Smooth muscle cell (in vitro differentiated cells): ENCODE measurements around the gene SRD5A1. TPM values are rescaled to one million over a fixed set of nuclear protein-coding genes. Genes with fewer than 3 reads are reported as not detected.

Experiments used
- DNase-seq: peaks from one replicate; lab custom pipeline; 2025; ENCODE audit not compliant: unreplicated experiment; lab: John Stamatoyannopoulos, UW
- H2AFZ ChIP-seq: fragments of 200-600 bp; sonication (generic); 2 replicates; pipeline ENCODE4 v1.6.0; 2016; ENCODE audit warnings: antibody characterized with exemption, low read depth, mild to moderate bottlenecking
- H3F3A ChIP-seq: fragments of 200-600 bp; sonication (generic); 2 replicates; pipeline ENCODE4 v1.6.0; 2017; ENCODE audit warnings: antibody characterized with exemption, low read depth
- H3K27ac ChIP-seq: fragments of 200-600 bp; sonication (generic); 2 replicates; pipeline ENCODE4 v1.5.1; 2016; ENCODE audit warnings: low read depth, mild to moderate bottlenecking
- H3K27me3 ChIP-seq: fragments of 200-600 bp; sonication (generic); 2 replicates; pipeline ENCODE4 v1.6.1; 2016; ENCODE audit warnings: low read depth, mild to moderate bottlenecking
- H3K36me3 ChIP-seq: fragments of 200-600 bp; sonication (generic); 2 replicates; pipeline ENCODE4 v1.5.1; 2016; ENCODE audit warnings: low read depth
- H3K4me1 ChIP-seq: fragments of 200-600 bp; sonication (generic); 2 replicates; pipeline ENCODE4 v1.5.1; 2016; ENCODE audit warnings: low read depth
- H3K4me2 ChIP-seq: fragments of 200-600 bp; sonication (generic); 2 replicates; pipeline ENCODE4 v1.6.0; 2016; ENCODE audit warnings: mild to moderate bottlenecking
- H3K4me3 ChIP-seq: fragments of 200-600 bp; sonication (generic); 2 replicates; pipeline ENCODE4 v1.5.1; 2016; ENCODE audit warnings: mild to moderate bottlenecking
- H3K79me2 ChIP-seq: fragments of 200-600 bp; sonication (generic); 2 replicates; pipeline ENCODE4 v1.6.0; 2016; ENCODE audit warnings: low read depth, mild to moderate bottlenecking
- H3K9ac ChIP-seq: fragments of 200-600 bp; sonication (generic); 2 replicates; pipeline ENCODE4 v1.6.0; 2016; ENCODE audit warnings: low read depth
- H3K9me3 ChIP-seq: fragments of 200-600 bp; sonication (generic); replicated peaks from 2 replicates; pipeline ENCODE4 v1.5.1; 2016; ENCODE audit warnings: low read depth
- H4K20me1 ChIP-seq: fragments of 200-600 bp; sonication (generic); 2 replicates; pipeline ENCODE4 v1.6.0; 2016; ENCODE audit warnings: low read depth
- CTCF ChIP-seq: fragments of 200-600 bp; sonication (generic); IDR thresholded peaks from 2 replicates; pipeline ENCODE4 v1.5.1; 2017; ENCODE audit warnings: borderline replicate concordance, mild to moderate bottlenecking, antibody characterized with exemption; ENCODE audit not compliant: insufficient read depth, poor library complexity, severe bottlenecking
- WGBS: methylation state at CpG from one replicate; pipeline ENCODE4 v1.1.7; 2016; ENCODE audit warnings: low lambda C conversion rate; 5-methylcytosine and 5-hydroxymethylcytosine counted together
- polyA plus RNA-seq: library from polyadenylated mRNA; unstranded; fragments of >200 nt; fragmentation: Nextera tagmentation; extraction: Ambion mirVana; gene quantifications from 2 replicates; pipeline ENCODE4 v1.2.1, GENCODE V29; 2016
- total RNA-seq: library from RNA; depleted of rRNA; stranded (reverse); fragments of >200 nt; gene quantifications from 2 replicates; pipeline ENCODE4 v1.2.3, GENCODE V29; 2014

Gene SRD5A1
- total and polyA plus RNA-seq, 2 experiments from 2014 or later = 17.1 to 23.5 TPM

DNA sequence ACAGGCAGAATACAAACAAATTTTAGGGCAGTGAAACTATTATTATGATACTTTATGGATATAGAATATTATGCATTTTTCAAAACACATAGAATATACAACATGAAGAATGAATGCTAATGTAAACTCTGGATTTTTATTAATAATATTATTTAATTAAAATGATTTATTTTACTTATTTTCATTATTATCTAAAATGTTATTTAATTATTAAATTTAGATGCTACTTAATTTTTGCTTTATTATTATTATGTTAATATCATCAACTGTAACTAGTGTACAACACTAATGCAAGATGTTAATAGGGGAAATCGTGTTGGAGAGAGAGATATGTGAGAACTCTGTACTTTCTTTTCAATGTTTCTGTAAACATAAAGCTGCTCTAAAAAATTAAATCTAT lies 40.7 kb downstream of the SRD5A1 start:
- no peak for TF ChIP-seq CTCF
- H3K4me2 ChIP-seq = no peak overlapping the region
- H3K79me2 ChIP-seq = no peaks in the 10 kb centered on the region
- DNase-seq = no peak
- no peaks in the 10 kb centered on the region for H3K36me3 ChIP-seq
- no peak overlapping the region for H3K9ac ChIP-seq
- H4K20me1 ChIP-seq = no peaks in the 10 kb centered on the region
- 91% methylated on average over 1 of the region's 1 CpG for WGBS
- H3K9me3 ChIP-seq = no peaks in the 10 kb centered on the region
- no peak overlapping the region for H3K4me3 ChIP-seq
- H3K27ac ChIP-seq = no peak overlapping the region
- no peaks in the 10 kb centered on the region for H3K27me3 ChIP-seq
- no peaks in the 10 kb centered on the region for H3K4me1 ChIP-seq
- no peaks in the 10 kb centered on the region for H3F3A ChIP-seq
- H2AFZ ChIP-seq = no peak overlapping the region

DNA sequence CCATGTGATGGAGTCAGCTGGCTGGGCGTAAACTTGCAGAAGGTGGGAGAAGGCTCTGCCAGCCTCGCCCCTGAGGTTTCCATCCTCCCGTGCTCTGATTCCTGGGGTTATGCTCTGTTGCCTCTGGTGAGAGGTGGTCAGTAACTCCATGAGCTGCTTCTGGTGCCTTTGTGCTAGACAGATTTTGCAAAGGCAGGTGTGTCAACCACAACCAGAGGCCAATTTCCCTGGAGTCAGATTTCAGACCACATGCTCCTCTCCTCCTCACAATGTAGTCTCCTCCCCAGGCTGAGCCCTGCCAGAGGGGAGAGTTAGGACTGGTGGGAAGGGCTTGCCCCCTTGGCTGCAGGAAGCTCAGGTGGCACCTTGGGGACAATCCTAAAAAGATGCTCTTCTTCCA lies 41.2 kb downstream of the SRD5A1 start:
- no peaks in the 10 kb centered on the region for H3K36me3 ChIP-seq
- H3K27ac ChIP-seq = no peak overlapping the region
- no peaks in the 10 kb centered on the region for H3K27me3 ChIP-seq
- no peaks in the 10 kb centered on the region for H3K9me3 ChIP-seq
- no peak overlapping the region for H3K9ac ChIP-seq
- H3F3A ChIP-seq = no peaks in the 10 kb centered on the region
- H4K20me1 ChIP-seq = no peaks in the 10 kb centered on the region
- no peaks in the 10 kb centered on the region for H3K79me2 ChIP-seq
- DNase-seq = no peak
- H3K4me3 ChIP-seq = no peak overlapping the region
- no peaks in the 10 kb centered on the region for H3K4me1 ChIP-seq
- no peak for TF ChIP-seq CTCF
- no peak overlapping the region for H2AFZ ChIP-seq
- no peak overlapping the region for H3K4me2 ChIP-seq
- WGBS = 96% methylated on average over 3 of the region's 3 CpGs

DNA sequence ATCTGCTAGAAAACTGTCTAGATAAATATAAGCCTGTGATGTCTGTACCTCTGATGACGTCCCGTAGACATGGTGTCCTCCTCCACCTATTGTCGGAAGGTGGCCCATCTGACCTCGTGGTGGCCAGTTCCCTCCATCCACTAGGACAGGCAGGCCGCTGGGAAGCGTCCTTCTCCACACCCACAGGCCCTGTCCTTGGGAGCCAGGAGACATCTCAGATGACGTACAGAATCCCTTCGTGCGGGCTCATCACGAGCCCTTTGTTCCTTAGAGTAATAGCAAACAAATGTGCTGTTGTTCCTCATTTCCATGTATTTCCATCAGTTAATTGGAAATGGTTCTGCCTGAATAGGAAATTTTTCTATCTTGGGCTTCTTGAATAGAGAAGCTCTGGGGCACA lies 41.6 kb downstream of the SRD5A1 start:
- no peak for TF ChIP-seq CTCF
- WGBS = 96% methylated on average over 10 of the region's 10 CpGs
- H3K27ac ChIP-seq = no peak overlapping the region
- no peaks in the 10 kb centered on the region for H3K4me1 ChIP-seq
- no peak overlapping the region for H3K9ac ChIP-seq
- no peaks in the 10 kb centered on the region for H3K9me3 ChIP-seq
- H3K4me3 ChIP-seq = no peak overlapping the region
- no peaks in the 10 kb centered on the region for H3K79me2 ChIP-seq
- no peaks in the 10 kb centered on the region for H3K36me3 ChIP-seq
- no peak overlapping the region for H2AFZ ChIP-seq
- H4K20me1 ChIP-seq = no peaks in the 10 kb centered on the region
- no peaks in the 10 kb centered on the region for H3F3A ChIP-seq
- no peak for DNase-seq
- no peaks in the 10 kb centered on the region for H3K27me3 ChIP-seq
- H3K4me2 ChIP-seq = no peak overlapping the region

GRCh38 chr5:6675784-6676491 lies 42.7 kb downstream of the SRD5A1 start:
- 91% methylated on average over 5 of the region's 5 CpGs for WGBS
- no peaks in the 10 kb centered on the region for H3K27me3 ChIP-seq
- no peaks in the 10 kb centered on the region for H3K79me2 ChIP-seq
- DNase-seq = no peak
- no peak overlapping the region for H2AFZ ChIP-seq
- H3K4me3 ChIP-seq = no peak overlapping the region
- no peaks in the 10 kb centered on the region for H3K36me3 ChIP-seq
- H3K4me1 ChIP-seq = no peaks in the 10 kb centered on the region
- H3K9ac ChIP-seq = no peak overlapping the region
- no peak overlapping the region for H3K27ac ChIP-seq
- TF ChIP-seq CTCF = no peak
- H3K4me2 ChIP-seq = no peak overlapping the region
- no peaks in the 10 kb centered on the region for H3K9me3 ChIP-seq
- no peaks in the 10 kb centered on the region for H3F3A ChIP-seq
- no peaks in the 10 kb centered on the region for H4K20me1 ChIP-seq
